NB4 (cell line): ENCODE results near the gene SEL1L2.

Experiments
- DNase-seq: peaks from one replicate; pipeline ENCODE4 v3.0.0; 2010; ENCODE audit warnings: low read depth
- H3K4me3 ChIP-seq: one replicate; pipeline ENCODE4 v1.5.1; 2011; ENCODE audit warnings: mild to moderate bottlenecking, low read depth, low read length, moderate library complexity
- CTCF ChIP-seq: IDR thresholded peaks from one replicate; pipeline ENCODE4 v1.5.1; 2012; ENCODE audit warnings: low read depth, low read length
- MAX ChIP-seq: IDR thresholded peaks from 2 replicates; pipeline ENCODE4 v1.6.1; 2011; ENCODE audit warnings: low read depth, low read length
- MYC ChIP-seq: IDR thresholded peaks from 2 replicates; pipeline ENCODE4 v1.6.1; 2011; ENCODE audit warnings: low read depth, low read length
- POLR2A ChIP-seq: IDR thresholded peaks from 2 replicates; pipeline ENCODE4 v1.6.1; 2011; ENCODE audit warnings: mild to moderate bottlenecking; ENCODE audit not compliant: insufficient read length; ENCODE audit errors: extremely low read depth

The SEL1L2 gene

DNA sequence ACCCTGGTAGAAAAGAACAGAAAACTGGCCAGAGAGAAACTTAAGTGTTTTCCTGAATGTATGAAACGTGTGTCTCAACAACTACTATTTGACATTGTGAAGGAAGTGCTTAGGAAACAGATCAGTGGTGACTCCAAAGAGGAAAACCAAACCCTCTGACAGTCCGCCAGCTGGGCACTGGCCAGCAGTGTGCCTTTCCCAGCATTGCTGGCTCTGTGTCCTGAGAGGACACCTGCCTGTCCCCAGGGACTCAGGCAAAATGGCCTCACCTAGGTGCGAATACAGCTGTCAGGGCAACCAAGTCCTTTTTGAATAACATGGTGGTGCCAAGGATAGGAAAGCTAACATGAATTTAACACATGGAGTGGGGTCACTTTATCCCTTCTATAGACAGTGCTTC lies 133.1 kb downstream of the SEL1L2 start:
- DNase-seq: no peak
- TF ChIP-seq POLR2A (no peak), CTCF (no peak)

GRCh38 chr20:13856354-13856753 lies 134.1 kb downstream of the SEL1L2 start:
- H3K4me3 ChIP-seq: no peak overlapping the region
- TF ChIP-seq MYC (no peak), CTCF (no peak)
- no peak for DNase-seq

More for the DNA sequence above, 133.1 kb downstream of the SEL1L2 start:
- no peak overlapping the region for H3K4me3 ChIP-seq

GRCh38 chr20:13855613-13856012 lies 134.8 kb downstream of the SEL1L2 start:
- H3K4me3 ChIP-seq: no peak overlapping the region
- TF ChIP-seq MAX (no peak), CTCF (no peak)
- no peak for DNase-seq

DNA sequence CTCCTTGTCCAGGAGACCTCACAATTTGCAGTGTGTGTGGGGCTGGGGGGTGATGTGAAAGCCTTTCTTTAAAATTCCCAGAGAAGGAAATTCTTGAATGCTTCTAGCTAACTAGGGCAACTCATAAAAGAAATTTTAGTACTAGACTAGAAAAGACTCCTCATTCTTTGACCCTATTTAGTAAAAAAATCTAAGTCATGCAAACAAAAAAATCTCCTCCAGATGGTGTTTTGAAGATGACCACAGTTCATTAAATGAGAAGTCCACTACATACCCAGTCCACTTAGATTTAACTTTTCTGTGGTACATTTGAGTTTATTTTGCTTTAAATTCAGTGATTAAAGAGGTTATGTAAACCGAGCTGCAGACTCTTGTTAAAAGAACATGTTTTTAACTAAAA lies 138.1 kb downstream of the SEL1L2 start:
- H3K4me3 ChIP-seq: no peak overlapping the region
- no peak for DNase-seq
- TF ChIP-seq POLR2A (no peak), MAX (no peak), MYC (no peak), CTCF (no peak)

DNA sequence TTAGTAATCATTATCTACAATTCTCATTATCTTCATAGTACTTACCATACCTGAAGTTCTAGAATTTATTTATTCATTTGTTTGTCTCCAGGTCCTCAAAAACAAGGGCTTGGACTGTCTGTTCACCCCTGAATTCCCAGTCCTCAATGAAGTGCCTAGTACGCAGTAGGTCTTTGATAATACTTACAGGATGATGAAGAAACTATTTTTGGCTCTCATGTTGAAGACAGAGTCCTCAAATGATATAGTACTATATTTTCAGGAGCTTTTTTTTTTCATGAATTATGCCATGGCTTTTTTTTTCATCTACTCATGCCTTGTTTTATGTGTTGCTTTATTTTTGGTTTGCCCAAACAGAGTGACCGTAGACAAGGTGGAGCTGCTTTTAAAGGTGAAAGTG lies 139.1 kb downstream of the SEL1L2 start:
- no peak for TF ChIP-seq CTCF
- no peak for TF ChIP-seq MAX
- no peak for TF ChIP-seq MYC
- no peak for TF ChIP-seq POLR2A
- DNase-seq: no peak
- H3K4me3 ChIP-seq: no peak overlapping the region

- no peak for DNase-seq
- TF ChIP-seq POLR2A (no peak), MYC (no peak)
Measured at GRCh38 chr20:13844296-13844695, 146.1 kb downstream of the SEL1L2 start.

DNA sequence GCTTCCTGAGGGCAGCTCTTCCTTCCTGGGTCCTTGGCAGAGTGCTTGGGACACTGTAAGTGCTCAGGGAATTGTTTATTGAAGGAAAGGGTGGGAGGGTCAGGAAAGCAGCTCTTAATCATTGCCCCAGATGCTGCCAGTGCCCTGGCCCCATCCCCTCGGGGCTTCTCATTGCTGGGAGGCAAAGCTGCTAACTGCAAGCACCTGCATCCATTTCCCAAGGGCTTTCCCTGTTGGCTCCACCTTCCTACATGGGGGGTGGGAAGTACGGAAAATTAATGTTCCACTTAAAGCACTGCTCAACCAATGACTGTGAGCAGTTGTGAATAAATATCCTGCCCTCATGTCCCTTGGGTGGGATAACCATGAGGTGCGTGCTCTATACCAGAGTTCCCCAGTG lies 149.2 kb downstream of the SEL1L2 start:
- no peak for DNase-seq
- H3K4me3 ChIP-seq: no peak overlapping the region

More at GRCh38 chr20:13844296-13844695, 146.1 kb downstream of the SEL1L2 start:
- H3K4me3 ChIP-seq: no peak overlapping the region

More for the DNA sequence above, 149.2 kb downstream of the SEL1L2 start:
- TF ChIP-seq MAX (no peak), MYC (no peak), CTCF (no peak), POLR2A (no peak)
